HT-29 (cell line): ENCODE results near the gene LAYN. TPM values are rescaled to one million over a fixed set of nuclear protein-coding genes. Genes with fewer than 3 reads are reported as not detected.

Experiments
- DNase-seq: peaks from one replicate; pipeline ENCODE4 v3.0.0-alpha.2; 2015; ENCODE audit warnings: low spot score
- small RNA-seq: library from RNA; depleted of rRNA; stranded (forward); fragments of <200 nt; gene quantifications from one replicate; pipeline ENCODE3, GENCODE V24; 2014
- total RNA-seq: library from RNA; depleted of rRNA; stranded (reverse); fragments of >200 nt; shearing (Covaris generic); gene quantifications from 2 replicates; pipeline ENCODE4 v1.2.3, GENCODE V29; 2014; rRNA removed

LAYN gene
- total RNA-seq, 1 experiment from 2014 or later: not detected

DNA sequence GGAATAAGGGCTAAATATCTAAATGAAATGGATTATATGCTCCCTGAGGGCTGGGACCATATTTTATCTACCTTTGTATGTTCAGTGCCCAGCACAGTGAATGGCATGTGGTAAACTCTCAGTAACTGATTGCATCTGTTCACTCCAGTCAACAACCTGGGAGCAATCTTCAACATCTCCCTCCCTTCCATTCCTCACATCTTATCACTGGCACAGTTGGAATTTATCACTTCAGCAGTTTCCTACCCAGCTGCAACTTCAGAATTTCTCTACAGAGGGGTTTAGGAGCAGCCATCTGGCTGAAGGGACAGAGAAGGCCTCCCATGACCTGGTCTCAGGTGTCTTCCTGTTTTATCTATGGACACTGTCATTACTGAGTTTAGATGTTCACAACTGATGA, 52.0 kb downstream of the LAYN start:
- DNase-seq: no peak

- no peak for DNase-seq
These were observed 55.8 kb downstream of the LAYN start for GRCh38 chr11:111596319-111596718.

GRCh38 chr11:111598148-111598547, 57.6 kb downstream of the LAYN start:
- no peak for DNase-seq

DNA sequence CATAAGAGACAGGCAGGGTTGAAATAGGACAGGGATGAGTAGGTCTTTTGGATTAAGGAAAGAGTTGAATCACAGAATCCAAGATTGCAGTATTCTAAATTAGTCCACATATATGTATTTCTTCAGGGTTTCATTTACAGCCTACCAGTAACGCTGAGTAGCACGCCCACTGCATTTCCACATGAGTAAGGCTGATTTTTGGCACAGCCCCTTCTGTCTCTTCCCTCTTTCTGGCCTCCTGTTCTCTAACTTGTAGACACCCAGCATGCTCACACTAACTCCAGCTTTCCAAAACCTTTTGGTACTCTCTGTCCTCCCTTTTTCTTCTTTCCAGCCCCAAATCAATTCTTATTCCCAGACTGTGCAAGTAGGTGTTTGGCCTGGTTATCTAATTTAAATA, 58.0 kb downstream of the LAYN start:
- no peak for DNase-seq

GRCh38 chr11:111601636-111601978, 61.1 kb downstream of the LAYN start:
- no peak for DNase-seq

GRCh38 chr11:111601979-111602864, 61.7 kb downstream of the LAYN start, which contains the start of gene SIK2:
TSS of gene SIK2 (plus strand) at chr11:111602449. CDS start at chr11:111602564, 115 bp downstream.
- DNase-seq: peak; percentile 96

DNA sequence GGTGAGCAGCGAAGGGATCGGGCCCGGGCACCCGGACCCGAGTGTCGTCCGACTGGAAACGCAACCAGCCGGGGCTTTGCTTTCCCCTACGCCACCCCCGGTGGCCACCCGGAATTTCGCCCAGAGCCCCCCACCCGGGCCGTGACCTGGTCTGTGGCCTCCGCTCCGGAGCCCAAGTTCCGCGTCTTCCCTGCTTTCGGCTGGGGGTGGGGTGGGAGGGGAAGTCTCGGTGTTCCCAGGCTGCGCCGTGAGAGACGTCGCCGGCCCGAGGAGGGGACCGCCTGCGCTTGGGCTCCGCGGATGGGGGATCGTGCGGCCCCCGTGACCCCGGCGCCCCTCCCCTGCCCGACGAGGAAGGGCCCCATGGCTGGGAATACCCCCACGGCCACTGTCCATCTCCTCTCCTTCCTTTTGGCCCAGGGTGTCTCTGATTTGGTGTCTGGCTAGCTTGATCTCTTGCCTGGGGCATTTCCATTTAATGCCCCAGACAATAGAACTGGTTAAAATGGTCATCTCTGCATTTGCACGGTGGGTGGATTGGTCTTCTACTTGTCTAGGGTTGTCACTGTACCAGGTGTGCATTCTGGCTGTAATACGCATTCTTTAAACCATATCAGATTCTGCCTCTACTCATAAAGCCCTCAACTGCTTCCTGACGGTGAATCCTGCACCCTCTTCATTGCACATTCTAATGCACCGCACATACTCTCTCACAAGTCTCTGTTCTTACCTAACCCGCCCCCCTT, 62.5 kb downstream of the LAYN start:
- DNase-seq: peak; percentile 58

GRCh38 chr11:111603611-111604130, 63.2 kb downstream of the LAYN start:
- DNase-seq: no peak

GRCh38 chr11:111604392-111605009, 64.0 kb downstream of the LAYN start:
- peak; percentile 85 for DNase-seq

DNA sequence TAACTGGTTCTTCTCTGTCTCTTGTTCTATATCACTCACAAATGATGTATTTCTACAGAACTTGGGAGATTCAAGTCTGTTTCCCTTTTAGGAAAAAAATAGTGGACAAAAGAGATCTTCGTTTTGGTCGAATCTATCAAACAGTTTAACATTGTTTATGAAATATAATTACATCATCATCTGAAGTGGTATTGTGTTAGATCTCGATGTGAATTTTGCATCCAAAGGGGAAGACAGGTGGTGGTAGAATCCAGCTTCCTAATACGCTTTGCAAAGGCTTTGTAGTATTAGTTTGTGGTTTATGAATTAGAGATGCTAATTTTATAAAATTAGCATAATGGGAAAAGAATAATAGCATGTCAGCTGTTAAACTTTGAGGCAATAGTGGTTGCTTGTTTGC, 65.2 kb downstream of the LAYN start:
- DNase-seq: no peak

DNA sequence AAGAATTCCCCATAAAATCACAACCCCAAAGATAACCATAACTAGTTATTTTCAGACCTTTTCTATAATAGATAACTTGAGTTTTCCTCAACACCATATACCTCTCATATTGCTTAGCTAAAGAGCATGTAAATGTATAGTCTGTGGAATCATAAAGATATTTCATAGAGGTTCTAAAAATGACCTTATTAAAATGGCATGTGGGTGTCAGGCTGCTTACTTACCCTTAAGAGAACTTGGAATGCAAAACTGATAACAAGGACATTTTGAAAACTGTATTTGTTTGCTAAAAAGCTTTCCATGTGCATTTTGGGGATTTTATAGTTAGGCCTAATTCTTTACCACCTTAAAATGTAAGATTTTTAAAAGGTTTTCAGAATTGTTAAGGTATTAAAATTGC, 66.5 kb downstream of the LAYN start:
- no peak for DNase-seq

- DNase-seq: no peak
These were observed 67.2 kb downstream of the LAYN start for GRCh38 chr11:111607751-111608150.

Small RNA genes lying within 50 kb of the gene (small RNA-seq; reads per million reads assigned to genes)
- gene MIR34B: not detected
- gene MIR34C: not detected

Other genes with a start within 250 kb of the LAYN start
- 14.5 and 23.0 TPM in 2 replicates for gene POU2AF3, start 242.2 kb upstream of the LAYN start, total RNA-seq
- 2.0 and 4.0 TPM in 2 replicates for gene POU2AF1, start 161.4 kb upstream of the LAYN start, total RNA-seq
- not detected in 2 replicates for gene BTG4, start 28.3 kb upstream of the LAYN start, total RNA-seq
- gene HOATZ, start 25.9 kb upstream of the LAYN start, total RNA-seq: not detected in 2 replicates
- gene SIK2, start 61.7 kb downstream of the LAYN start, total RNA-seq: 11.4 and 12.4 TPM in 2 replicates
- gene PPP2R1B, start 225.7 kb downstream of the LAYN start, total RNA-seq: 25.9 and 28.7 TPM in 2 replicates